Measurements from ENCODE around the gene E2F1. TPM values are rescaled to one million over a fixed set of nuclear protein-coding genes. Genes with fewer than 3 reads are reported as not detected.

The E2F1 gene
- total and polyA plus RNA-seq, 4 donors, result 0.10 to 11.0 (median 0.88) TPM

DNA sequence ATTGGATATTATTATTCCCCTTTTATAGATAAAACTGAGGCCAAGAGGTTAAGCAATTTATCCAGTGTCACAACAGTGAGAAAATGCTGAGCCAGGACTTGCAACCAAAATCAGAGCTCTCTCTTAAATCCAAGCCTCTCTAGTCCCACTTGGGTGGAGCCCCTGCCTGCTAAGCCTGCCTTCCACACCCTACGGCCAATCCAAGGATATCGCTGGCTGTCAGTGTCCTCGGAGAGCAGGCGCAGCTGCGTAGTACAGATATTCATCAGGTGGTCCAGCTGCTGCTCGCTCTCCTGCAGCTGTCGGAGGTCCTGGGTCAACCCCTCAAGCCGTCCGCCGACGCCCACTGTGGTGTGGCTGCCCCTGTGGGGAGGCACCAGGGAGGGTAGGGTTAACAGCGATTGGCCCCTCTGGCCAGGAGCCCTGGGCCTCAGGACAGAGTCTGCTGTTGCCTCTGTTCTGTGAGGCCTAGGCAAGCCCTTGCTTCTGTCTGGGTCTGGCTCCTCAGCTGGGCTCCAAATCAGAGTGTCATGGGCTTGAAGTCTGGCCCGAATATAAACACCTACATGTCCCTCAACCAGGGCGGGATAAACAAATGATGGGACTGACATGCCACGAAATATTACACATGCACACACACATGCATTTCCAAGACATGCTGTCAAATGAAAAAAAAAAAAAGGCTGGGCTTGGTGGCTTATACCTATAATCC lies 8.0 kb downstream of the E2F1 start:
- Histone ChIP-seq H3K36me3 (ENCODE audit: control insufficient read depth in 4 of 4, insufficient read depth in 3 of 4, low read depth in 1 of 4, low read length in 3 of 4) (no peaks in the 10 kb centered on the region), H3K4me3 (ENCODE audit: low read depth in 1 of 3, low read length in 3 of 3) (no peak overlapping the region), H3K4me1 (ENCODE audit: control insufficient read depth in 4 of 4, insufficient read depth in 4 of 4, low read length in 3 of 4) (peaks cover 3 to 16% (median 11%) of the 10 kb centered on the region in 4 donors), H3K27ac (ENCODE audit: low read depth in 1 of 2, low read length in 2 of 2) (no peak overlapping the region), H3K27me3 (ENCODE audit: control insufficient read depth in 4 of 4, insufficient read depth in 4 of 4, low read length in 3 of 4) (no peaks in the 10 kb centered on the region), H3K9ac (ENCODE audit: low read depth in 1 of 2, low read length in 2 of 2) (no peak overlapping the region), H3K9me3 (ENCODE audit: control insufficient read depth in 4 of 4, low read length in 3 of 4) (no peaks in the 10 kb centered on the region)
- DNase-seq (ENCODE audit: low spot score), result no peak
- 92% methylated on average over 15 of the region's 15 CpGs for WGBS
- TF ChIP-seq EGR1 (IDR thresholded peaks at IDR 0.05; ENCODE audit: low read depth in 2 of 2), result no peak
- TF ChIP-seq REST (IDR thresholded peaks at IDR 0.05), result no peak
- no peak for TF ChIP-seq FOXA2 (IDR thresholded peaks at IDR 0.05)
- TF ChIP-seq, protein P1, sequence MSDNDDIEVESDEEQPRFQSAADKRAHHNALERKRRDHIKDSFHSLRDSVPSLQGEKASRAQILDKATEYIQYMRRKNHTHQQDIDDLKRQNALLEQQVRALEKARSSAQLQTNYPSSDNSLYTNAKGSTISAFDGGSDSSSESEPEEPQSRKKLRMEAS (IDR thresholded peaks at IDR 0.05), result no peak
- TF ChIP-seq YY1 (IDR thresholded peaks at IDR 0.05), result no peak
- TF ChIP-seq JUND (IDR thresholded peaks at IDR 0.05), result no peak
- TF ChIP-seq NR2F2 (IDR thresholded peaks at IDR 0.05), result no peak
- TF ChIP-seq ATF3 (IDR thresholded peaks at IDR 0.05), result no peak
- TF ChIP-seq HNF4G (IDR thresholded peaks at IDR 0.05), result no peak
- TF ChIP-seq FOXA1 (IDR thresholded peaks at IDR 0.05), result no peak
- TF ChIP-seq TAF1 (conservative IDR thresholded peaks at IDR 0.05), result no peak
- TF ChIP-seq, protein P2, sequence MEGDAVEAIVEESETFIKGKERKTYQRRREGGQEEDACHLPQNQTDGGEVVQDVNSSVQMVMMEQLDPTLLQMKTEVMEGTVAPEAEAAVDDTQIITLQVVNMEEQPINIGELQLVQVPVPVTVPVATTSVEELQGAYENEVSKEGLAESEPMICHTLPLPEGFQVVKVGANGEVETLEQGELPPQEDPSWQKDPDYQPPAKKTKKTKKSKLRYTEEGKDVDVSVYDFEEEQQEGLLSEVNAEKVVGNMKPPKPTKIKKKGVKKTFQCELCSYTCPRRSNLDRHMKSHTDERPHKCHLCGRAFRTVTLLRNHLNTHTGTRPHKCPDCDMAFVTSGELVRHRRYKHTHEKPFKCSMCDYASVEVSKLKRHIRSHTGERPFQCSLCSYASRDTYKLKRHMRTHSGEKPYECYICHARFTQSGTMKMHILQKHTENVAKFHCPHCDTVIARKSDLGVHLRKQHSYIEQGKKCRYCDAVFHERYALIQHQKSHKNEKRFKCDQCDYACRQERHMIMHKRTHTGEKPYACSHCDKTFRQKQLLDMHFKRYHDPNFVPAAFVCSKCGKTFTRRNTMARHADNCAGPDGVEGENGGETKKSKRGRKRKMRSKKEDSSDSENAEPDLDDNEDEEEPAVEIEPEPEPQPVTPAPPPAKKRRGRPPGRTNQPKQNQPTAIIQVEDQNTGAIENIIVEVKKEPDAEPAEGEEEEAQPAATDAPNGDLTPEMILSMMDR (IDR thresholded peaks at IDR 0.05; ENCODE audit: low read depth, low read length, missing input control), result no peak
- no peak for TF ChIP-seq RAD21 (IDR thresholded peaks at IDR 0.05)
- TF ChIP-seq HNF4A (conservative IDR thresholded peaks at IDR 0.05), result no peak
- TF ChIP-seq SP1 (IDR thresholded peaks at IDR 0.05), result no peak

- Histone ChIP-seq H3K36me3 (ENCODE audit: control insufficient read depth in 4 of 4, insufficient read depth in 3 of 4, low read depth in 1 of 4, low read length in 3 of 4) (no peaks in the 10 kb centered on the region), H3K9me3 (ENCODE audit: control insufficient read depth in 4 of 4, low read length in 3 of 4) (no peaks in the 10 kb centered on the region), H3K27ac (ENCODE audit: low read depth in 1 of 2, low read length in 2 of 2) (no peak overlapping the region), H3K4me3 (ENCODE audit: low read depth in 1 of 3, low read length in 3 of 3) (no peak overlapping the region), H3K27me3 (ENCODE audit: control insufficient read depth in 4 of 4, insufficient read depth in 4 of 4, low read length in 3 of 4) (no peaks in the 10 kb centered on the region), H3K9ac (ENCODE audit: low read depth in 1 of 2, low read length in 2 of 2) (no peak overlapping the region), H3K4me1 (ENCODE audit: control insufficient read depth in 4 of 4, insufficient read depth in 4 of 4, low read length in 3 of 4) (peaks cover 7 to 18% (median 12%) of the 10 kb centered on the region in 4 donors)
- no peak for TF ChIP-seq EGR1 (IDR thresholded peaks at IDR 0.05; ENCODE audit: low read depth in 2 of 2)
- no peak for TF ChIP-seq REST (IDR thresholded peaks at IDR 0.05)
- no peak for TF ChIP-seq YY1 (IDR thresholded peaks at IDR 0.05)
- no peak for TF ChIP-seq TAF1 (conservative IDR thresholded peaks at IDR 0.05)
- no peak for TF ChIP-seq HNF4G (IDR thresholded peaks at IDR 0.05)
- 95% methylated on average over 31 of the region's 31 CpGs for WGBS
- DNase-seq (ENCODE audit: low spot score), result no peak
Observed at GRCh38 chr20:33676652-33677645, 9.2 kb downstream of the E2F1 start.
